Stimulated activated naive CD8-positive, alpha-beta T cell treated with anti-CD3 and anti-CD28 coated beads, Interleukin-15, Interleukin-2, amounts not matched to agents 100 U/mL and 50 U/mL, for 24 hours (primary cell): ENCODE results near the gene CASKIN2.
"Not testable (repeated sequence)": the region's sequence is repeated elsewhere in the genome, so short reads cannot be mapped to it uniquely, and the experiment has no call there.

ENCODE experiments used
- ATAC-seq: fragments of 150-1000 bp; cut with Tn5 transposase; one replicate; pipeline ENCODE4 v1.10.0; 2021
- DNase-seq: peaks from one replicate; pipeline ENCODE4 v3.0.0; 2021

Gene CASKIN2

GRCh38 chr17:75487351-75488070 is 27.8 kb downstream of the CASKIN2 start:
- DNase-seq (peak; percentile 59), ATAC-seq (peak; percentile 60)

- ATAC-seq (no peak), DNase-seq (no peak)
These were observed 28.4 kb downstream of the CASKIN2 start for GRCh38 chr17:75486951-75487350.

GRCh38 chr17:75486151-75486550 is 29.2 kb downstream of the CASKIN2 start:
- ATAC-seq = no peak
- DNase-seq = no peak

GRCh38 chr17:75485688-75486087 is 29.6 kb downstream of the CASKIN2 start:
- ATAC-seq (no peak), DNase-seq (no peak)

GRCh38 chr17:75482098-75482942 is 33.0 kb downstream of the CASKIN2 start:
- DNase-seq = no peak
- no peak for ATAC-seq

- DNase-seq (no peak), ATAC-seq (no peak)
These were observed 33.9 kb downstream of the CASKIN2 start for GRCh38 chr17:75481194-75482068.

- no peak for ATAC-seq
These were observed 35.1 kb downstream of the CASKIN2 start for GRCh38 chr17:75480281-75480680.

GRCh38 chr17:75478508-75478907 is 36.8 kb downstream of the CASKIN2 start:
- no peak for DNase-seq
- no peak for ATAC-seq

More at GRCh38 chr17:75480281-75480680, 35.1 kb downstream of the CASKIN2 start:
- no peak for DNase-seq

GRCh38 chr17:75477490-75477862 is 37.9 kb downstream of the CASKIN2 start:
- not testable (repeated sequence) for DNase-seq

GRCh38 chr17:75476752-75477489 is 38.4 kb downstream of the CASKIN2 start:
- no peak for ATAC-seq
- no peak for DNase-seq

More at GRCh38 chr17:75477490-75477862, 37.9 kb downstream of the CASKIN2 start:
- ATAC-seq = not testable (repeated sequence)

GRCh38 chr17:75476271-75476671 is 39.1 kb downstream of the CASKIN2 start:
- DNase-seq (no peak), ATAC-seq (no peak)

- ATAC-seq = no peak
These were observed 39.5 kb downstream of the CASKIN2 start for GRCh38 chr17:75475851-75476250.

GRCh38 chr17:75475144-75475835 is 40.0 kb downstream of the CASKIN2 start:
- DNase-seq (no peak), ATAC-seq (no peak)

More at GRCh38 chr17:75475851-75476250, 39.5 kb downstream of the CASKIN2 start:
- no peak for DNase-seq

- ATAC-seq (no peak), DNase-seq (no peak)
These were observed 40.6 kb downstream of the CASKIN2 start for GRCh38 chr17:75474736-75475135.

GRCh38 chr17:75473246-75473645 is 42.1 kb downstream of the CASKIN2 start:
- DNase-seq = no peak
- ATAC-seq = no peak

- ATAC-seq (no peak), DNase-seq (no peak)
These were observed 43.2 kb downstream of the CASKIN2 start for GRCh38 chr17:75472119-75472518.

- DNase-seq (no peak), ATAC-seq (no peak)
These were observed 44.1 kb downstream of the CASKIN2 start for GRCh38 chr17:75471207-75471606.

GRCh38 chr17:75468779-75469373 is 46.5 kb downstream of the CASKIN2 start:
- no peak for ATAC-seq
- no peak for DNase-seq

- DNase-seq (no peak), ATAC-seq (no peak)
These were observed 47.0 kb downstream of the CASKIN2 start for GRCh38 chr17:75468291-75468754.

- ATAC-seq = no peak
- no peak for DNase-seq
These were observed 50.3 kb downstream of the CASKIN2 start for GRCh38 chr17:75465039-75465438.
